ENCODE measurements around the gene IGHMBP2. TPM values are rescaled to one million over a fixed set of nuclear protein-coding genes. Genes with fewer than 3 reads are reported as not detected.

The IGHMBP2 gene
- total RNA-seq, 1 donor from 2014 or later, result 10.3 TPM

- DNase-seq (ENCODE audit: low read depth), result no peak
- TF ChIP-seq CTCF (conservative IDR thresholded peaks at IDR 0.05; ENCODE audit: low read depth, low read length), result no peak
- no peak overlapping the region for H3K4me3 ChIP-seq (ENCODE audit: low read depth, low read length)
Observed at GRCh38 chr11:68948496-68948895, 44.8 kb downstream of the IGHMBP2 start.

- no peak for TF ChIP-seq CTCF (conservative IDR thresholded peaks at IDR 0.05; ENCODE audit: low read depth, low read length)
- no peak for DNase-seq (ENCODE audit: low read depth)
- no peak overlapping the region for H3K4me3 ChIP-seq (ENCODE audit: low read depth, low read length)
Observed at GRCh38 chr11:68948935-68949334, 45.2 kb downstream of the IGHMBP2 start.

- DNase-seq (ENCODE audit: low read depth), result no peak
- no peak overlapping the region for H3K4me3 ChIP-seq (ENCODE audit: low read depth, low read length)
- peak; percentile 45 for TF ChIP-seq CTCF (conservative IDR thresholded peaks at IDR 0.05; ENCODE audit: low read depth, low read length)
Observed at GRCh38 chr11:68950270-68950669, 46.6 kb downstream of the IGHMBP2 start.

- DNase-seq (ENCODE audit: low read depth), result no peak
- TF ChIP-seq CTCF (conservative IDR thresholded peaks at IDR 0.05; ENCODE audit: low read depth, low read length), result no peak
- no peak overlapping the region for H3K4me3 ChIP-seq (ENCODE audit: low read depth, low read length)
Observed at GRCh38 chr11:68950762-68951161, 47.1 kb downstream of the IGHMBP2 start.

- peak overlapping the region; percentile 22 for H3K4me3 ChIP-seq (ENCODE audit: low read depth, low read length)
- no peak for DNase-seq (ENCODE audit: low read depth)
- TF ChIP-seq CTCF (conservative IDR thresholded peaks at IDR 0.05; ENCODE audit: low read depth, low read length), result no peak
Observed at GRCh38 chr11:68954836-68955606, 51.3 kb downstream of the IGHMBP2 start.

GRCh38 chr11:68955607-68955958 is 51.9 kb downstream of the IGHMBP2 start:
- H3K4me3 ChIP-seq (ENCODE audit: low read depth, low read length), result peak overlapping the region; percentile 22
- no peak for TF ChIP-seq CTCF (conservative IDR thresholded peaks at IDR 0.05; ENCODE audit: low read depth, low read length)
- no peak for DNase-seq (ENCODE audit: low read depth)

- TF ChIP-seq CTCF (conservative IDR thresholded peaks at IDR 0.05; ENCODE audit: low read depth, low read length), result peak; percentile 42
- H3K4me3 ChIP-seq (ENCODE audit: low read depth, low read length), result no peak overlapping the region
- DNase-seq (ENCODE audit: low read depth), result no peak
Observed at GRCh38 chr11:68956142-68956541, 52.5 kb downstream of the IGHMBP2 start.

All from epithelial cell of proximal tubule (primary cell).